ENCODE measurements around the gene TMEM86B. TPM values are rescaled to one million over a fixed set of nuclear protein-coding genes. Genes with fewer than 3 reads are reported as not detected.
A peak's percentile ranks its signal among the peaks of the same experiment; 100 is the strongest.

TMEM86B gene
- total RNA-seq, 1 donor from 2014 or later, result 10.0 TPM

DNA sequence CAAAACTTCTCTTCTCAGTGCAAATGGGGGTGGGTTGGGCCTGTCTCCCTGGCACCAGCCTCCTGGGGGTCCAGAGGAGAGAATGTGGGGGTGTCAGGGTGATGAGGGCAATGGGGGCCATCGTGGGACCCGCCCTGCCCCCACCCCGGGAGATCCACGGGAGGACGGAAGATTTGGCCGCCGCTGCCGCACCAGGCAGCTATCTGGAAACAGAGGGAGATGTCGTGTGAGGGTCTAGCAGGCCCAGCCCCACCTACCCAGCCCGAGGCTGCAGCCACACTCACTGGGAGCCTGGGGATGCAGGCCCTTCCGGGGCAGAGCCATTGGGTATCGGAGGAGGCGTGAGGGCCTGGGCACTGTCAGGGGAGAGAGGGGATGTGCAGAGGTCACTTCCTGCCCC, 1.8 kb upstream of the TMEM86B start:
- Mint-ChIP-seq H3K36me3 (ENCODE audit: insufficient read depth) (peaks cover 13% of the 10 kb centered on the region), H3K9me3 (ENCODE audit: low read depth) (no peaks in the 10 kb centered on the region), H3K4me1 (ENCODE audit: low read depth) (peaks cover 14% of the 10 kb centered on the region), H3K27ac (no peak overlapping the region), H3K4me3 (ENCODE audit: low read depth) (no peak overlapping the region), H3K27me3 (no peaks in the 10 kb centered on the region)
- no peak for DNase-seq (ENCODE audit: low spot score, unreplicated experiment)
- TF ChIP-seq, protein P1, sequence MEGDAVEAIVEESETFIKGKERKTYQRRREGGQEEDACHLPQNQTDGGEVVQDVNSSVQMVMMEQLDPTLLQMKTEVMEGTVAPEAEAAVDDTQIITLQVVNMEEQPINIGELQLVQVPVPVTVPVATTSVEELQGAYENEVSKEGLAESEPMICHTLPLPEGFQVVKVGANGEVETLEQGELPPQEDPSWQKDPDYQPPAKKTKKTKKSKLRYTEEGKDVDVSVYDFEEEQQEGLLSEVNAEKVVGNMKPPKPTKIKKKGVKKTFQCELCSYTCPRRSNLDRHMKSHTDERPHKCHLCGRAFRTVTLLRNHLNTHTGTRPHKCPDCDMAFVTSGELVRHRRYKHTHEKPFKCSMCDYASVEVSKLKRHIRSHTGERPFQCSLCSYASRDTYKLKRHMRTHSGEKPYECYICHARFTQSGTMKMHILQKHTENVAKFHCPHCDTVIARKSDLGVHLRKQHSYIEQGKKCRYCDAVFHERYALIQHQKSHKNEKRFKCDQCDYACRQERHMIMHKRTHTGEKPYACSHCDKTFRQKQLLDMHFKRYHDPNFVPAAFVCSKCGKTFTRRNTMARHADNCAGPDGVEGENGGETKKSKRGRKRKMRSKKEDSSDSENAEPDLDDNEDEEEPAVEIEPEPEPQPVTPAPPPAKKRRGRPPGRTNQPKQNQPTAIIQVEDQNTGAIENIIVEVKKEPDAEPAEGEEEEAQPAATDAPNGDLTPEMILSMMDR (IDR thresholded peaks at IDR 0.05; ENCODE audit: unreplicated experiment), result no peak

- no peak for DNase-seq (ENCODE audit: low spot score, unreplicated experiment)
Measured at GRCh38 chr19:55229789-55230182, 1.2 kb upstream of the TMEM86B start.

GRCh38 chr19:55229145-55229788, 704 bp upstream of the TMEM86B start:
- H3K36me3 Mint-ChIP-seq (ENCODE audit: insufficient read depth), result peaks cover 6% of the 10 kb centered on the region
- no peak for DNase-seq (ENCODE audit: low spot score, unreplicated experiment)

More at GRCh38 chr19:55229789-55230182, 1.2 kb upstream of the TMEM86B start:
- Mint-ChIP-seq H3K4me3 (ENCODE audit: low read depth) (no peak overlapping the region), H3K27me3 (no peaks in the 10 kb centered on the region), H3K36me3 (ENCODE audit: insufficient read depth) (peaks cover 10% of the 10 kb centered on the region), H3K27ac (no peak overlapping the region), H3K4me1 (ENCODE audit: low read depth) (peaks cover 14% of the 10 kb centered on the region), H3K9me3 (ENCODE audit: low read depth) (no peaks in the 10 kb centered on the region)
- TF ChIP-seq, protein P1 (IDR thresholded peaks at IDR 0.05; ENCODE audit: unreplicated experiment), result no peak

GRCh38 chr19:55228015-55228391, 560 bp downstream of the TMEM86B start:
- Mint-ChIP-seq H3K27me3 (no peaks in the 10 kb centered on the region), H3K4me1 (ENCODE audit: low read depth) (peaks cover 14% of the 10 kb centered on the region), H3K9me3 (ENCODE audit: low read depth) (no peaks in the 10 kb centered on the region), H3K4me3 (ENCODE audit: low read depth) (peak overlapping the region; percentile 44), H3K27ac (peak overlapping the region; percentile 82), H3K36me3 (ENCODE audit: insufficient read depth) (peaks cover 5% of the 10 kb centered on the region)
- TF ChIP-seq, protein P1 (IDR thresholded peaks at IDR 0.05; ENCODE audit: unreplicated experiment), result no peak
- DNase-seq (ENCODE audit: low spot score, unreplicated experiment), result no peak

More at GRCh38 chr19:55229145-55229788, 704 bp upstream of the TMEM86B start:
- Mint-ChIP-seq H3K4me1 (ENCODE audit: low read depth) (peaks cover 14% of the 10 kb centered on the region), H3K27ac (peak overlapping the region; percentile 54), H3K4me3 (ENCODE audit: low read depth) (no peak overlapping the region), H3K27me3 (no peaks in the 10 kb centered on the region), H3K9me3 (ENCODE audit: low read depth) (no peaks in the 10 kb centered on the region)
- TF ChIP-seq, protein P1 (IDR thresholded peaks at IDR 0.05; ENCODE audit: unreplicated experiment), result no peak

GRCh38 chr19:55227241-55228014, 1.1 kb downstream of the TMEM86B start:
- Mint-ChIP-seq H3K9me3 (ENCODE audit: low read depth) (no peaks in the 10 kb centered on the region), H3K27ac (peak overlapping the region; percentile 82), H3K27me3 (no peaks in the 10 kb centered on the region), H3K36me3 (ENCODE audit: insufficient read depth) (peaks cover 5% of the 10 kb centered on the region), H3K4me1 (ENCODE audit: low read depth) (peaks cover 14% of the 10 kb centered on the region), H3K4me3 (ENCODE audit: low read depth) (no peak overlapping the region)
- TF ChIP-seq, protein P1 (IDR thresholded peaks at IDR 0.05; ENCODE audit: unreplicated experiment), result no peak
- no peak for DNase-seq (ENCODE audit: low spot score, unreplicated experiment)
